LNCAP (cell line): ENCODE data around the gene TBC1D8.

Experiments used
- TF ChIP-seq, protein P1 (sequence below): fragments of 450-650 bp; IDR thresholded peaks from 2 replicates; pipeline ENCODE4 v1.5.1; 2017; ENCODE audit warnings: mild to moderate bottlenecking

The TBC1D8 gene

DNA sequence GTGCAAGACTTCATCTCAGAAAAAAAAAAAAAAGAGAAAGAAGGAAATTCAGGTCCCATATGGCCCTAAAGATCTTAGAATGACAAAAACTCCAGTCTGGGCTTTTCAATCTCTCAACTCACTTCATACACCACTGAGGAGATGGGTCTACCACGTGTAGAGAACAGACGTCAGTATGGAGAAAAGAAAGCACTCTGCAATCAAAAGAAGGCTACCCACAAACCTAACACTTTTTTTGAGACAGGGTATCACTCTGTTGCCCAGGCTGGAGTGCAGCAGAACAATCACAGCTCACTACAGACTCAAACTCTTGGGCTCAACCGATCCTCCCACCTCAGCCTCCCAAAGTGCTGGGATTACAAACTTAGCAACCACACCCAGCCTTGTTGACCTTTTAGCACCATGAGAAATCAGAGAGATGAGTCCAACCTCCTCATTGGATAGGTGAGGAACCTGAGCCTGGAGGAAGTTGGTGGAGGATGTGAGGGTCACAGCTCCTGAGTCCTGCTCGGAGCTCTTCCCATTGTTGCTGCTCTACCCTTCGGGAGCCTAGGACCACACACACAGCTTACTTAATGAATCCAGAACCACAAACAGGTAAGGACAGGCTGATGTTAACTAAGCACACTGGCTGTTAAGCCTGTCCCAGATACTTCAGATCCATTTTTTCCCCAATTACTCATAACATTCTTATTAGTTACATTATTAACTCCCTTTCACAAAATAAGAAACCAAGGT is 23.7 kb downstream of the TBC1D8 start:
- TF ChIP-seq, protein P1, sequence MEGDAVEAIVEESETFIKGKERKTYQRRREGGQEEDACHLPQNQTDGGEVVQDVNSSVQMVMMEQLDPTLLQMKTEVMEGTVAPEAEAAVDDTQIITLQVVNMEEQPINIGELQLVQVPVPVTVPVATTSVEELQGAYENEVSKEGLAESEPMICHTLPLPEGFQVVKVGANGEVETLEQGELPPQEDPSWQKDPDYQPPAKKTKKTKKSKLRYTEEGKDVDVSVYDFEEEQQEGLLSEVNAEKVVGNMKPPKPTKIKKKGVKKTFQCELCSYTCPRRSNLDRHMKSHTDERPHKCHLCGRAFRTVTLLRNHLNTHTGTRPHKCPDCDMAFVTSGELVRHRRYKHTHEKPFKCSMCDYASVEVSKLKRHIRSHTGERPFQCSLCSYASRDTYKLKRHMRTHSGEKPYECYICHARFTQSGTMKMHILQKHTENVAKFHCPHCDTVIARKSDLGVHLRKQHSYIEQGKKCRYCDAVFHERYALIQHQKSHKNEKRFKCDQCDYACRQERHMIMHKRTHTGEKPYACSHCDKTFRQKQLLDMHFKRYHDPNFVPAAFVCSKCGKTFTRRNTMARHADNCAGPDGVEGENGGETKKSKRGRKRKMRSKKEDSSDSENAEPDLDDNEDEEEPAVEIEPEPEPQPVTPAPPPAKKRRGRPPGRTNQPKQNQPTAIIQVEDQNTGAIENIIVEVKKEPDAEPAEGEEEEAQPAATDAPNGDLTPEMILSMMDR: no peak

DNA sequence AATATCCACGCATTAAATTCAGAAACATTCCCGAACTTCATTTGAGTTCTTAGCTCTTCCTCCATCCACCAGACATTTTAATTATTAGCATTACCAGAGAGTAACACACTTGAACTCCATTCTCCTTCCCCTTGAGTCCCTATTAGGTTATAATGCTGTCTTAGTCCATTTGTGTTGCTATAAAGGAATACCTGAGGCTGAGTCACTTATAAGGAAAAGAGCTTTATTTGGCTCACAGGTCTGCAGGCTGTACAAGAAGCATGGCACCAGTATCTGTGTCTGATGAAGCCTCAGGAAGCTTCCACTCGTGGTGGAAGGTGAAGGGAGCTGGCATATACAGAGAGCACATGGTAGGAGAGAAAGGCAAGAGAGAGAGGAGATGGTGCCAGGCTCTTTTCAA is 25.4 kb downstream of the TBC1D8 start:
- TF ChIP-seq, protein P1: no peak

DNA sequence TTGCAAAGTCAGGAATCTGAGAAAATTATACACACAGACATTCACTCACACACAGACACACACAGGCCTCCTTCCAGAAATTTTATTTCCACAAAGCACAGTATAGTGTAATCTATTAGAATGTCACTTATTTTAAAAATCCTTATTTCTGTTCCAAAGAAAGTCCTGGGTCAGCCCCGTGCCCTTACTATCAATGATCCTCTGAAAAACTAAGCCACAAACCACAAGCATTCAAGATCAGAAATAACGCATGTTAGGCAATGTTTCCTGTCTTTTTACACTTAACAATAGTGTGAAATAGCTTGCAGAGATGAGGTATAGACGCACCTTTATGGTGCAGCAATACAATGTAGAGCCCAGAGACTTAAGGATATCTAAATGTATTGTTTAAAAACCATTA is 25.8 kb downstream of the TBC1D8 start:
- TF ChIP-seq, protein P1: no peak

- TF ChIP-seq, protein P1: no peak
These were observed 26.4 kb downstream of the TBC1D8 start for GRCh38 chr2:101124643-101125366.

GRCh38 chr2:101123795-101124471 is 27.2 kb downstream of the TBC1D8 start:
- TF ChIP-seq, protein P1: no peak

- TF ChIP-seq, protein P1: no peak
These were observed 30.0 kb downstream of the TBC1D8 start for GRCh38 chr2:101121174-101121573.

- TF ChIP-seq, protein P1: no peak
These were observed 30.8 kb downstream of the TBC1D8 start for GRCh38 chr2:101120124-101120996.
